DND-41 (cell line): ENCODE data around the gene TIA1.

Experiments
- EZH2 ChIP-seq: IDR thresholded peaks from 3 replicates; pipeline ENCODE4 v1.6.1; 2012; ENCODE audit warnings: borderline replicate concordance, low read depth, mild to moderate bottlenecking, moderate library complexity, low read length, inconsistent platforms; ENCODE audit not compliant: severe bottlenecking
- TF ChIP-seq, protein P1 (sequence below): IDR thresholded peaks from 2 replicates; pipeline ENCODE4 v1.5.1; 2012; ENCODE audit warnings: borderline replicate concordance, low read length, moderate library complexity, mild to moderate bottlenecking; ENCODE audit not compliant: poor library complexity, severe bottlenecking; ENCODE audit errors: extremely low read depth

GRCh38 chr2:70282439-70282838 is 34.0 kb upstream of the TIA1 start:
- TF ChIP-seq, protein P1, sequence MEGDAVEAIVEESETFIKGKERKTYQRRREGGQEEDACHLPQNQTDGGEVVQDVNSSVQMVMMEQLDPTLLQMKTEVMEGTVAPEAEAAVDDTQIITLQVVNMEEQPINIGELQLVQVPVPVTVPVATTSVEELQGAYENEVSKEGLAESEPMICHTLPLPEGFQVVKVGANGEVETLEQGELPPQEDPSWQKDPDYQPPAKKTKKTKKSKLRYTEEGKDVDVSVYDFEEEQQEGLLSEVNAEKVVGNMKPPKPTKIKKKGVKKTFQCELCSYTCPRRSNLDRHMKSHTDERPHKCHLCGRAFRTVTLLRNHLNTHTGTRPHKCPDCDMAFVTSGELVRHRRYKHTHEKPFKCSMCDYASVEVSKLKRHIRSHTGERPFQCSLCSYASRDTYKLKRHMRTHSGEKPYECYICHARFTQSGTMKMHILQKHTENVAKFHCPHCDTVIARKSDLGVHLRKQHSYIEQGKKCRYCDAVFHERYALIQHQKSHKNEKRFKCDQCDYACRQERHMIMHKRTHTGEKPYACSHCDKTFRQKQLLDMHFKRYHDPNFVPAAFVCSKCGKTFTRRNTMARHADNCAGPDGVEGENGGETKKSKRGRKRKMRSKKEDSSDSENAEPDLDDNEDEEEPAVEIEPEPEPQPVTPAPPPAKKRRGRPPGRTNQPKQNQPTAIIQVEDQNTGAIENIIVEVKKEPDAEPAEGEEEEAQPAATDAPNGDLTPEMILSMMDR, result no peak
- no peak for TF ChIP-seq EZH2
